Ovary (tissue), 3 donors: Measurements from ENCODE around the gene PP2D1.

Experiments used
- CTCF ChIP-seq, 3 donors: fragments of 450-650 bp in 2 of 3; fragments of 200-600 bp in 1 of 3; IDR thresholded peaks; one replicate each; pipeline versions ENCODE4 v1.5.1 to v1.8.0; 2016 to 2022; ENCODE audit warnings: antibody characterized with exemption in 3 of 3, mild to moderate bottlenecking in 1 of 3
- EP300 ChIP-seq: sonication (generic); formaldehyde crosslinking; IDR thresholded peaks from one replicate; pipeline ENCODE4 v1.6.1; 2017; ENCODE audit warnings: antibody characterized with exemption
- POLR2A ChIP-seq: fragments of 450-650 bp; IDR thresholded peaks from one replicate; pipeline ENCODE4 v1.6.1; 2017; ENCODE audit warnings: antibody characterized with exemption, mild to moderate bottlenecking, moderate library complexity
- donor health status: DM: no; HTN: no; CAD: no.

- TF ChIP-seq CTCF (IDR thresholded peaks at IDR 0.05) = no peak
- no peak for TF ChIP-seq EP300
- no peak for TF ChIP-seq POLR2A
Observed at GRCh38 chr3:20042331-20042730, 30.3 kb upstream of the PP2D1 start.
